Small intestine (tissue), 7 donors: ENCODE results near the gene EIF3F. TPM values are rescaled to one million over a fixed set of nuclear protein-coding genes. Genes with fewer than 3 reads are reported as not detected.
"Not testable (repeated sequence)": the region's sequence is repeated elsewhere in the genome, so short reads cannot be mapped to it uniquely, and the experiment has no call there.

ENCODE experiments used
- DNase-seq, 2 donors: peaks; one replicate each; pipeline versions ENCODE4 v3.0.0 to v3.0.0-alpha.2; 2013
- FAIRE-seq: peaks from 2 replicates; lab custom pipeline; 2012; peaks lifted over from hg19 to GRCh38; lab: Jason Lieb, UNC
- H3K27ac ChIP-seq, 3 donors: one replicate each; pipeline ENCODE4 v1.5.1; 2013; ENCODE audit warnings: low read length in 2 of 3, mild to moderate bottlenecking in 2 of 3, control low read depth in 1 of 3, inconsistent platforms in 1 of 3, low read depth in 1 of 3, moderate library complexity in 1 of 3
- H3K27me3 ChIP-seq, 3 donors: one replicate each; pipeline ENCODE4 v1.6.1; 2013; ENCODE audit warnings: low read length in 3 of 3, inconsistent platforms in 1 of 3; ENCODE audit not compliant: control insufficient read depth in 3 of 3, insufficient read depth in 3 of 3
- H3K36me3 ChIP-seq, 3 donors: one replicate each; pipeline ENCODE4 v1.6.1; 2013; ENCODE audit warnings: low read length in 3 of 3, inconsistent platforms in 1 of 3, low read depth in 1 of 3, mild to moderate bottlenecking in 1 of 3, moderate library complexity in 1 of 3; ENCODE audit not compliant: control insufficient read depth in 3 of 3, insufficient read depth in 2 of 3
- H3K4me1 ChIP-seq, 3 donors: one replicate each; pipeline ENCODE4 v1.6.1; 2013; ENCODE audit warnings: low read length in 2 of 3, inconsistent platforms in 1 of 3, low read depth in 1 of 3, mild to moderate bottlenecking in 1 of 3, moderate library complexity in 1 of 3; ENCODE audit not compliant: control insufficient read depth in 3 of 3, insufficient read depth in 2 of 3
- H3K4me3 ChIP-seq, 3 donors: one replicate each; pipeline ENCODE4 v1.5.1; 2013; ENCODE audit warnings: low read length in 3 of 3, control low read depth in 1 of 3, inconsistent platforms in 1 of 3, low read depth in 1 of 3, mild to moderate bottlenecking in 1 of 3, moderate library complexity in 1 of 3
- H3K9me3 ChIP-seq, 2 donors: one replicate each; pipeline ENCODE4 v1.6.1; 2013; ENCODE audit warnings: low read depth in 1 of 2, low read length in 1 of 2; ENCODE audit not compliant: control insufficient read depth in 2 of 2, insufficient read depth in 1 of 2
- WGBS, 3 donors: extraction: QIAGEN DNeasy Blood & Tissue Kit; methylation state at CpG; one replicate each; pipeline ENCODE4 v1.1.7; 2013; 5-methylcytosine and 5-hydroxymethylcytosine counted together
- polyA plus RNA-seq, 4 donors: library from polyadenylated mRNA; stranded (reverse) in 3 of 4; unstranded in 1 of 4; fragments of 200-250 nt in 3 of 4; fragments of 120-200 nt in 1 of 4; gene quantifications; one replicate each; pipeline versions ENCODE4 v1.2.1 to v1.2.3, GENCODE V29; 2013
- donor health status: healthy with polysubstance abuse.
- donor health status: control.
- donor health status: control.
- donor health status: Bipolar disorder and iron deficiency.
- donor health status: healthy.

EIF3F gene
- polyA plus RNA-seq, 4 donors, result 371 to 530 (median 444) TPM

DNA sequence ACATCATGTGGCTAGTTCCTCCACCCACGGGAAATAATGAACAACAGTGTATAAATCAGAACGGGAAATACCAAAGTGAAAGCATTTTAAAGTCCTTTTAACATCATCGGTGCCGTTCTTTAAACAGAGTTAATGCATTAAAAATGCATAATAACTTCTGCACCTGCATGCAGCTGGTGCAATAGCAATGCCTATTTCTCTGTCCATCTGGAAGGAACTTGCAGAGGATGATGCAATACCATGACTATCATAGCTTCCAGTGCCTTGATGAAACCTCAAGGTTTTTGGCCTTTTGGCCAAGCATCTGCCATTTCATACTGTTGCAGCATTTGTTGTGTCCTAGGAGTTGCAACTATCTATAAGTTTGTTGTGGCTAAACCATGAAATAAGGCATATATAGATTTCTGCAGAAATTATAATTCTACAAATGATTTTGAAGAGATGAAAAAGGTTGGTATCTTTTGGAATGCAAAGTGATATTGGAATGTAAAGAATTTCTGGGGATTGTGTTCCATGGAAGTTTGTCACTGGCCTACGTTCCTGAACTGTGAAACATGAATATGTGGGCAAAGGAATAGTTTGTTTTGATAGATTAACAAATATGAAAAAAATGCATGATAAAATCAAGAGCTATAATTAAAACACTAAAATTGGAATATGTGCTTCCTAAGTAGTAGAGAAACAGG is 9.8 kb upstream of the EIF3F start:
- H3K9me3 ChIP-seq, result no peaks in the 10 kb centered on the region
- DNase-seq, result no peak
- H3K36me3 ChIP-seq, result no peaks in the 10 kb centered on the region
- WGBS, 3 donors, result 49 to 57% (median 51%) methylated on average over 5 of the region's 5 CpGs
- no peak for FAIRE-seq
- no peaks in the 10 kb centered on the region for H3K4me1 ChIP-seq
- H3K27ac ChIP-seq, result no peak overlapping the region
- H3K4me3 ChIP-seq, result no peak overlapping the region
- no peaks in the 10 kb centered on the region for H3K27me3 ChIP-seq

DNA sequence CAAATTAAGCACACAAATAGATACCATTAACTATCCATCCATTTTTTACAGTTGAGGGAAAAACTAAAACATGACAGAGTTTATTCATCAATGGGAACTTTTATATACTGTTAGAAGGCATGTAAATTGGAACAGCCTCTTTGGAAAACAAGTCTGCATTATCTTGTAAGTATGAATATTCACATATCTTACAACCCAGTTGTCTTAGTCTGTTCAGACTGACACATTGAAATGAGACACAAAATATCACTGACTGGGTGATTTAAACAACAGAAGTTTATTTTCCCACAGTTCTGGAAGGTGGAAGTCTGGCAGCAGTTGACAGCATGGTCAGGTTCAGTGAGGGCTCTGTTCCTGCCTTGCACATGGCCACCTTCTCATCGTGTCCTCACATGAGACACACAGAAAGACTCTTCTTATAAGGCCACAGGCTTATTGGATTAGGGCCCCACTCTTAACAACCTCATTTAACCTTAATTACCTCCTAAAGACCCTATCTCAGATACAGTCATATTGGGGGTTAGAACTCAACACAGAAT is 5.4 kb upstream of the EIF3F start:
- DNase-seq (no peak), FAIRE-seq (no peak)
- Histone ChIP-seq H3K27me3 (no peaks in the 10 kb centered on the region), H3K36me3 (no peaks in the 10 kb centered on the region), H3K27ac (no peak overlapping the region), H3K4me3 (no peak overlapping the region), H3K4me1 (peaks cover 0 to 2% (median 0%) of the 10 kb centered on the region in 3 donors), H3K9me3 (no peaks in the 10 kb centered on the region)
- WGBS, 3 donors, result 70 to 71% (median 71%) methylated on average over 1 of the region's 1 CpG

GRCh38 chr11:7982582-7983119 is 4.5 kb upstream of the EIF3F start:
- Histone ChIP-seq H3K36me3 (no peaks in the 10 kb centered on the region), H3K9me3 (no peaks in the 10 kb centered on the region), H3K4me1 (peaks cover 0 to 5% (median 0%) of the 10 kb centered on the region in 3 donors), H3K27ac (no peak overlapping the region), H3K4me3 (no peak overlapping the region), H3K27me3 (no peaks in the 10 kb centered on the region)
- DNase-seq, result no peak
- 59 to 78% (median 68%) methylated on average over 1 of the region's 1 CpG for WGBS, 3 donors
- no peak for FAIRE-seq

DNA sequence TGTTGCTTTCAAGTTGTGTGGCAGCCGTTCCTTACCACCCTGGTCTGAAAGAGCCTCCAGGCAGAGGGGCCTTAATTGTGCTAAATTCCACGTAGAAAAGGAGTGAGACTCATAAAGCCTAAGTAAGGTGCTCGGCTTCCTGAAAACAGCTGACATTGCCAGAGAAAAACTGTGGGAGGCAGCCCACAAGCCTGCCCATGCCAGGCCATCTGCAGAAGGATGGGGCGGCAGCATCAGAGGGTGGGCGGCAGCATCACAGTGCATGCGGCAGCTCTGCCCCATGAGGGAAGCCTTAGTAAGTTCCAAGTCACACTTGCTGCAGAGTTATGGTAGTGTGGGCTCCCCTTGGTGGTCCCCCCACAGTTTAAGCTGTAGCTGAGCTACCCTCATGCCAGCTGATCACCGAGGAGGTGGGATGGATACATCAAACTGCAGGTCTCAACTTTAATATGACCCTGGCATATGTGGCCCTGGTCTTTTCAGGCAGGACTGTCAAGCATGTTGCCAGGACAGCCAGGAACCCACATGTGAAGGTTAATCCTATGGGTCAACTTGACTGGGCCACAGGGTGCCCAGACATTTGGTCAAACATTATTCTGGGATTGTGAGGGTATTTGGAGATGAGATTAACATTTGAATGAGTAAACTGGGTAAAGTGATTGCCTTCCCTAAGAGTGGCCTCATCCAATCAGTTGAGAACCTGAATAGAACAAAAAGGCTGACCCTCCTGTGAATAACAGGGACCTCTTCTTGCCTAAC is 3.1 kb upstream of the EIF3F start:
- DNase-seq, result no peak
- peaks cover 0 to 2% (median 0%) of the 10 kb centered on the region in 3 donors for H3K36me3 ChIP-seq
- H3K4me3 ChIP-seq, result no peak overlapping the region
- H3K9me3 ChIP-seq, result no peaks in the 10 kb centered on the region
- 70 to 89% (median 78%) methylated on average over 7 of the region's 7 CpGs for WGBS, 3 donors
- peaks cover 0 to 16% (median 10%) of the 10 kb centered on the region in 3 donors for H3K4me1 ChIP-seq
- H3K27me3 ChIP-seq, result no peaks in the 10 kb centered on the region
- H3K27ac ChIP-seq, result no peak overlapping the region
- no peak for FAIRE-seq

GRCh38 chr11:7987560-7987883 is 385 bp downstream of the EIF3F start:
- Histone ChIP-seq H3K36me3 (peaks cover 2 to 10% (median 5%) of the 10 kb centered on the region in 3 donors), H3K4me1 (peaks cover 0 to 18% (median 10%) of the 10 kb centered on the region in 3 donors), H3K4me3 (peak overlapping the region; percentile 62 to 82 (median 77))
- not testable (repeated sequence) for DNase-seq, H3K27me3 ChIP-seq, H3K27ac ChIP-seq, H3K9me3 ChIP-seq, FAIRE-seq
- 0 to 1% (median 1%) methylated on average over 6 to 9 of the region's 13 CpGs for WGBS, 3 donors

GRCh38 chr11:7994581-7995278 is 7.6 kb downstream of the EIF3F start:
- Histone ChIP-seq H3K27me3 (no peaks in the 10 kb centered on the region), H3K9me3 (no peaks in the 10 kb centered on the region), H3K36me3 (peaks cover 34 to 40% (median 40%) of the 10 kb centered on the region in 3 donors), H3K4me3 (no peak overlapping the region), H3K27ac (no peak overlapping the region), H3K4me1 (no peaks in the 10 kb centered on the region)
- DNase-seq (no peak), FAIRE-seq (no peak)
- WGBS, 3 donors, result 75 to 88% (median 76%) methylated on average over 6 of the region's 6 CpGs

- DNase-seq (no peak), FAIRE-seq (no peak)
- WGBS, 3 donors, result 93 to 97% (median 96%) methylated on average over 10 of the region's 10 CpGs
- peaks cover 14 to 20% (median 19%) of the 10 kb centered on the region in 3 donors for H3K36me3 ChIP-seq
- H3K27ac ChIP-seq, result no peak overlapping the region
- H3K27me3 ChIP-seq, result no peaks in the 10 kb centered on the region
- no peaks in the 10 kb centered on the region for H3K9me3 ChIP-seq
- no peaks in the 10 kb centered on the region for H3K4me1 ChIP-seq
- no peak overlapping the region for H3K4me3 ChIP-seq
These were observed 12.7 kb downstream of the EIF3F start for GRCh38 chr11:7999795-8000194.

DNA sequence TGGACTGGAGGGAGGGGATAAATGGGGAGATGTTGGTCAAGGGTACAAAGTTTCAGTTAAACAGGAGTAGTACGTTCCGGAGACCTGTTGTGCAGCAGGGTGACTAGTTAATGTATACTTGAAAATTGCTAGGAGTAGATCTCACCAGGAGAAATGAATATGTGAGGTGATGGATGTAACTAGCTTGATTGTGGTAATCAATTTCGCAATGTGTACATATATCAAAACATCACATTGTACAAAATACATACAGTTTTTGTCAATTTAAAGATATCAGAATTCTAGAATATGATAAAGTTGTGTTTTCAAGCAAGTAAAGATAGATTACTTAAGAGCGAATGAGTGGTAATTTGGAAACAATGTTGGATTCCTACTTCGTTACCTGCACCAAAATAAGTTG is 13.3 kb downstream of the EIF3F start:
- 66 to 82% (median 73%) methylated on average over 5 of the region's 5 CpGs for WGBS, 3 donors
- Histone ChIP-seq H3K27me3 (no peaks in the 10 kb centered on the region), H3K27ac (no peak overlapping the region), H3K9me3 (no peaks in the 10 kb centered on the region), H3K36me3 (peaks cover 10 to 14% (median 14%) of the 10 kb centered on the region in 3 donors), H3K4me3 (no peak overlapping the region), H3K4me1 (no peaks in the 10 kb centered on the region)
- DNase-seq (no peak), FAIRE-seq (no peak)
